HCT116 (cell line): Measurements from ENCODE around the gene SLC12A8. TPM values are rescaled to one million over a fixed set of nuclear protein-coding genes. Genes with fewer than 3 reads are reported as not detected.

ENCODE experiments used
- ATAC-seq: fragments of 200-7000 bp; cut with Tn5 transposase; 2 replicates; pipeline ENCODE4 v1.9.1; 2020; ENCODE audit warnings: mild to moderate bottlenecking, moderate library complexity
- BruUV-seq: library from RNA; stranded (reverse); fragments of 400-500 nt; replicated peaks from 2 replicates; lab custom pipeline; 2021; lab: Mats Ljungman, UMichigan
- CTCF ChIA-PET: fragments of 300-600 bp; sonication (Branson Sonifier 250); formaldehyde crosslinking; loops from one replicate; lab custom pipeline; 2021; ENCODE audit warnings: antibody characterized with exemption; lab: Charles Lee
- POLR2A ChIA-PET: fragments of 300-600, 350-600 bp; sonication (Branson Sonifier 250); formaldehyde crosslinking; loops from one replicate; lab custom pipeline; 2021; ENCODE audit warnings: antibody characterized with exemption; lab: Charles Lee
- RAD21 ChIA-PET, 2 experiments: fragments of 300-600 bp; sonication (Branson Sonifier 250); formaldehyde crosslinking; loops; one replicate each; lab custom pipeline; 2023; ENCODE audit warnings: low total read pairs in 2 of 2; ENCODE audit not compliant: uncharacterized antibody in 2 of 2, unreplicated experiment in 2 of 2, low non-redundant PET in 1 of 2; lab: Charles Lee
- DNase-seq: peaks from one replicate; pipeline ENCODE4 v3.0.0-alpha.2; 2010; ENCODE audit warnings: low read depth, low spot score
- H2AFZ ChIP-seq: fragments of 200-600 bp; shearing (Covaris generic), sonication (generic); 2 replicates; pipeline ENCODE4 v1.6.1; 2017; ENCODE audit warnings: low read depth, mixed run types, mixed read lengths, antibody characterized with exemption, low read length; ENCODE audit not compliant: poor library complexity, severe bottlenecking
- H3K27ac ChIP-seq: 2 replicates; pipeline ENCODE4 v1.5.1; 2012; ENCODE audit warnings: low read depth, low read length
- H3K27me3 ChIP-seq: fragments of 200-600 bp; sonication (generic); 2 replicates; pipeline ENCODE4 v1.6.1; 2016; ENCODE audit warnings: mixed run types, low read length, mixed read lengths; ENCODE audit not compliant: insufficient read depth
- H3K36me3 ChIP-seq, 2 experiments: fragments of 200-500 bp in 1 of 2; fragments of 200-600 bp in 1 of 2; sonication (Bioruptor generic) in 1 of 2; sonication (generic) in 1 of 2; 2 replicates each; pipeline versions ENCODE4 v1.5.1 to v1.6.1; 2014 to 2016; ENCODE audit warnings: low read length in 2 of 2, inconsistent platforms in 1 of 2, mixed read lengths in 1 of 2, mixed run types in 1 of 2; ENCODE audit not compliant: insufficient read depth in 2 of 2, control insufficient read depth in 1 of 2
- H3K4me1 ChIP-seq, 2 experiments: fragments of 200-600 bp in 1 of 2; sonication (generic) in 1 of 2; 2 replicates each; pipeline versions ENCODE4 v1.5.1 to v1.6.1; 2012 to 2017; ENCODE audit warnings: low read length in 2 of 2, inconsistent platforms in 1 of 2, mild to moderate bottlenecking in 1 of 2, mixed read lengths in 1 of 2, mixed run types in 1 of 2, moderate library complexity in 1 of 2; ENCODE audit not compliant: insufficient read depth in 2 of 2, control insufficient read depth in 1 of 2
- H3K4me2 ChIP-seq: fragments of 200-600 bp; sonication (generic); 2 replicates; pipeline ENCODE4 v1.6.1; 2017; ENCODE audit warnings: mixed run types, low read length, mixed read lengths
- H3K4me3 ChIP-seq, 2 experiments: fragments of 200-600 bp in 1 of 2; sonication (generic) in 1 of 2; replicated peaks in 1 of 2; 2 replicates each; pipeline ENCODE4 v1.5.1; 2011 to 2016; ENCODE audit warnings: low read length in 2 of 2, control low read depth in 1 of 2, low read depth in 1 of 2, mild to moderate bottlenecking in 1 of 2, mixed read lengths in 1 of 2, mixed run types in 1 of 2
- H3K79me2 ChIP-seq: fragments of 200-600 bp; sonication (generic); 2 replicates; pipeline ENCODE4 v1.6.1; 2017; ENCODE audit warnings: mild to moderate bottlenecking, mixed run types, low read length, moderate library complexity, mixed read lengths; ENCODE audit not compliant: insufficient read depth
- H3K9ac ChIP-seq: fragments of 200-600 bp; sonication (generic); 2 replicates; pipeline ENCODE4 v1.6.1; 2016; ENCODE audit warnings: low read length, mixed read lengths
- H3K9me2 ChIP-seq: fragments of 200-600 bp; sonication (generic), shearing (Covaris generic); 2 replicates; pipeline ENCODE4 v1.6.1; 2017; ENCODE audit warnings: mixed run types, mild to moderate bottlenecking, moderate library complexity; ENCODE audit not compliant: insufficient read depth
- H3K9me3 ChIP-seq, 2 experiments: fragments of 200-500 bp in 1 of 2; fragments of 200-600 bp in 1 of 2; sonication (Bioruptor generic) in 1 of 2; sonication (generic) in 1 of 2; 2 replicates each; pipeline ENCODE4 v1.6.1; 2014 to 2017; ENCODE audit warnings: low read length in 2 of 2, mixed read lengths in 2 of 2, inconsistent platforms in 1 of 2, low read depth in 1 of 2, mild to moderate bottlenecking in 1 of 2, mixed run types in 1 of 2, moderate library complexity in 1 of 2; ENCODE audit not compliant: control insufficient read depth in 1 of 2, insufficient read depth in 1 of 2
- H4K20me1 ChIP-seq: fragments of 200-600 bp; sonication (generic), shearing (Covaris generic); 2 replicates; pipeline ENCODE4 v1.6.1; 2017; ENCODE audit warnings: mixed run types, mild to moderate bottlenecking, moderate library complexity; ENCODE audit not compliant: insufficient read depth
- ATF3 ChIP-seq: IDR thresholded peaks from 2 replicates; pipeline ENCODE4 v1.6.1; 2012
- CEBPB ChIP-seq: IDR thresholded peaks from 2 replicates; pipeline ENCODE4 v1.6.1; 2012; ENCODE audit warnings: low read depth
- CTCF ChIP-seq, 3 experiments: fragments of 200-600 bp in 1 of 3; sonication (generic) in 1 of 3; IDR thresholded peaks in 2 of 3; conservative IDR thresholded peaks in 1 of 3; 2 replicates each; pipeline ENCODE4 v1.5.1; 2012 to 2017; ENCODE audit warnings: low read depth in 2 of 3, low read length in 2 of 3, antibody characterized with exemption in 1 of 3, borderline replicate concordance in 1 of 3, control low read depth in 1 of 3, mild to moderate bottlenecking in 1 of 3, mixed read lengths in 1 of 3, mixed run types in 1 of 3, moderate library complexity in 1 of 3; ENCODE audit not compliant: insufficient read depth in 1 of 3
- EGR1 ChIP-seq: IDR thresholded peaks from 2 replicates; pipeline ENCODE4 v1.6.1; 2012; ENCODE audit warnings: low read depth
- ELF1 ChIP-seq: IDR thresholded peaks from 2 replicates; pipeline ENCODE4 v1.6.1; 2012; ENCODE audit warnings: low read depth, borderline replicate concordance
- EZH2 ChIP-seq: fragments of 200-600 bp; sonication (generic); IDR thresholded peaks from 2 replicates; pipeline ENCODE4 v1.6.1; 2017; ENCODE audit warnings: antibody characterized with exemption, mixed run types
- POLR2A ChIP-seq: IDR thresholded peaks from 2 replicates; pipeline ENCODE4 v1.7.0; 2011; ENCODE audit warnings: borderline replicate concordance; ENCODE audit not compliant: insufficient read depth, insufficient read length; ENCODE audit errors: extremely low read depth
- POLR2AphosphoS5 ChIP-seq: IDR thresholded peaks from 2 replicates; pipeline ENCODE4 v1.6.1; 2011; ENCODE audit warnings: mild to moderate bottlenecking, low read depth, low read length, moderate library complexity
- REST ChIP-seq: IDR thresholded peaks from 2 replicates; pipeline ENCODE4 v1.6.1; 2012; ENCODE audit warnings: low read depth
- SIN3A ChIP-seq: IDR thresholded peaks from 2 replicates; pipeline ENCODE4 v1.6.1; 2012; ENCODE audit warnings: low read depth
- SRF ChIP-seq: IDR thresholded peaks from 2 replicates; pipeline ENCODE4 v1.6.1; 2012; ENCODE audit warnings: low read depth
- TCF7L2 ChIP-seq: IDR thresholded peaks from 2 replicates; pipeline ENCODE4 v1.7.0; 2011; ENCODE audit warnings: borderline replicate concordance, inconsistent platforms; ENCODE audit not compliant: insufficient read depth, insufficient read length; ENCODE audit errors: extremely low read depth
- YY1 ChIP-seq: IDR thresholded peaks from 2 replicates; pipeline ENCODE4 v1.6.1; 2011; ENCODE audit warnings: low read length, low read depth, moderate library complexity, mild to moderate bottlenecking; ENCODE audit not compliant: insufficient replicate concordance; ENCODE audit errors: extremely low read depth
- ZFX ChIP-seq: fragments of 450-650 bp; IDR thresholded peaks from 2 replicates; pipeline ENCODE4 v1.6.1; 2017
- ZNF274 ChIP-seq: fragments of 200-500 bp; sonication (Bioruptor generic); IDR thresholded peaks from 2 replicates; pipeline ENCODE4 v1.6.1; 2014; ENCODE audit warnings: mild to moderate bottlenecking, low read depth, low read length, inconsistent platforms
- intact Hi-C: fragments of 100-400 bp; cut with micrococcal nuclease; formaldehyde crosslinking; loops from 2 replicates; pipeline ENCODE4 v1.10.0; 2022
- total RNA-seq: library from RNA; stranded (reverse); gene quantifications from one replicate; pipeline ENCODE4 v1.2.1, GENCODE V29; 2021; ENCODE audit not compliant: unreplicated experiment

Gene SLC12A8
- total RNA-seq, 1 experiment from 2014 or later = 19.9 TPM

GRCh38 chr3:125033135-125033534 is 179.4 kb downstream of the SLC12A8 start:
- Histone ChIP-seq H3K36me3 (no peaks in the 10 kb centered on the region), H3K9me2 (no peaks in the 10 kb centered on the region), H3K4me3 (no peak overlapping the region), H3K4me2 (no peak overlapping the region), H3K27me3 (no peaks in the 10 kb centered on the region), H4K20me1 (no peaks in the 10 kb centered on the region), H2AFZ (no peak overlapping the region), H3K79me2 (no peaks in the 10 kb centered on the region), H3K4me1 (no peaks in the 10 kb centered on the region), H3K27ac (no peak overlapping the region), H3K9me3 (peaks cover 0 to 10% of the 10 kb centered on the region in 2 experiments; a peak in 2 of 4 replicates), H3K9ac (no peak overlapping the region)
- CTCF ChIA-PET = no interaction called here
- DNase-seq (no peak), ATAC-seq (no peak)
- intact Hi-C loops = no loop called here
- no TSS peak for BruUV-seq
- RAD21 ChIA-PET = no interaction called here
- POLR2A ChIA-PET = interaction anchor here (0.6 kb wide), 1 partner anchor 23 kb away, joined by 3 read pairs; no protein-coding TSS in a partner anchor
- TF ChIP-seq ZNF274 (no peak), POLR2AphosphoS5 (no peak), SRF (no peak), POLR2A (no peak), ATF3 (no peak), EGR1 (no peak)

- no peaks in the 10 kb centered on the region for H3K36me3 ChIP-seq
- BruUV-seq = no TSS peak
- H3K4me2 ChIP-seq = no peak overlapping the region
- no peak for ATAC-seq
- ChIA-PET POLR2A (no interaction called here), CTCF (no interaction called here), RAD21 (no interaction called here)
- H3K9me2 ChIP-seq = no peaks in the 10 kb centered on the region
- H3K4me3 ChIP-seq = no peak overlapping the region
- TF ChIP-seq YY1 (no peak), SRF (no peak), SIN3A (no peak), ATF3 (no peak), REST (no peak), POLR2AphosphoS5 (no peak), CEBPB (no peak), EGR1 (no peak), CTCF (IDR thresholded peaks at IDR 0.05 in 2 of 3, conservative IDR thresholded peaks at IDR 0.05 in 1 of 3; ENCODE audit: borderline replicate concordance in 1 of 3, insufficient read depth in 1 of 3, low read depth in 2 of 3, low read length in 2 of 3) (no peak), TCF7L2 (no peak), ZFX (no peak), EZH2 (no peak), ELF1 (no peak)
- H2AFZ ChIP-seq = no peak overlapping the region
- H3K4me1 ChIP-seq = no peaks in the 10 kb centered on the region
- H3K9ac ChIP-seq = no peak overlapping the region
- no peaks in the 10 kb centered on the region for H3K79me2 ChIP-seq
- intact Hi-C loops = no loop called here
- no peaks in the 10 kb centered on the region for H4K20me1 ChIP-seq
- no peak for DNase-seq
- H3K27ac ChIP-seq = no peak overlapping the region
- peaks cover 0 to 10% of the 10 kb centered on the region in 2 experiments; a peak in 2 of 4 replicates for H3K9me3 ChIP-seq
- no peaks in the 10 kb centered on the region for H3K27me3 ChIP-seq
Observed at GRCh38 chr3:125032683-125033082, 179.9 kb downstream of the SLC12A8 start.
